Frontal cortex (tissue), 4 donors: ENCODE results near the gene DCAF7. TPM values are rescaled to one million over a fixed set of nuclear protein-coding genes. Genes with fewer than 3 reads are reported as not detected.

Source experiments
- DNase-seq, 2 donors: peaks; one replicate each; pipeline ENCODE4 v3.0.0; 2012; ENCODE audit warnings: low spot score in 2 of 2
- FAIRE-seq: peaks from 2 replicates; lab custom pipeline; 2012; peaks lifted over from hg19 to GRCh38; lab: Jason Lieb, UNC
- total RNA-seq: library from RNA; depleted of rRNA; stranded (reverse); fragments of >200 nt; gene quantifications from one replicate; pipeline ENCODE4 v1.2.3, GENCODE V29; 2014
- donor health status: control.
- donor health status: control.
- donor health status: control.

Gene DCAF7
- total RNA-seq, 1 donor from 2014 or later: 26.1 TPM

DNA sequence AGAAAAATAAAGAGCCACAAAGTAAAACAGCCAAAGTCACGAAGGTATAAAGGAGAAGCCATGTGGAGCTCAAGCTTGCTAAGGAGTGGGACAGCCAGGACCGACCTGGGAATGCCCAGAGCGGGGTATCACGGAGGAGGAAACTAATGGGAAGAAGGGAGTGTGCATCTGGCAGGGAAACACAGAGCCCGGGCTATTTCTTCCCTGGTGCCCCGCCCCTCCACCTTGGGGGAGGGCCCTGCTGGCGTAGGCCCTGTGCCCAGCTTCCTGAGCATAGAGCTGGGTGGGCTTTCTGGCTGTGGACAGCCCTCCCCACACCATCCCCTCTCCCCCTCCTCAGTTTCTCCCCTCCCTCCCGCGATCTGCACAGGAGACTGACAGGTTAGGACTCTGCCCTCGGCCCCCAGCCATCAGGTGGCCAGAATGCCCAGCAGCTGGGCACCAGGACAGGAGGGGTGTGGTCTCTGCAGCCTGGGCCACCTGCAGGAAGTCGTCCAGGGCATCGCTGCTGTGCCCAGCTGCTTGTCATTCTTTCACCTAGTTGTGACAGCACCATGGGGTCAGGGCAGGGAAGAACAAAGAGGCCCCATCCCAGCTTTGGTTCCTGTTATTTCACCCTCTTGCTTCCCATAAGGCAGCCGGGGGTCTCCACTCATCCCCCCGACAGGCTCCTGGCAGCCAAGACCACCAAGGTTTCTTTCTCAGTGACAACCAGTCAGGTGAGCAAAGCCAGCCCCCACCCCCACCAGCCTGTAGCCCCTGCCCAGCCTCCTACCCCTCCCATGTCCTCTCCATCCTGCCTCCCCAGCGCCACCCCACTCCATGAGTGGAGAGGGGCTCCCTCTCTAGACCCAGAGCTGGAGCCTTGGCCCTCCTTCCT lies 7.1 kb upstream of the DCAF7 start:
- DNase-seq: no peak
- FAIRE-seq: no peak

DNA sequence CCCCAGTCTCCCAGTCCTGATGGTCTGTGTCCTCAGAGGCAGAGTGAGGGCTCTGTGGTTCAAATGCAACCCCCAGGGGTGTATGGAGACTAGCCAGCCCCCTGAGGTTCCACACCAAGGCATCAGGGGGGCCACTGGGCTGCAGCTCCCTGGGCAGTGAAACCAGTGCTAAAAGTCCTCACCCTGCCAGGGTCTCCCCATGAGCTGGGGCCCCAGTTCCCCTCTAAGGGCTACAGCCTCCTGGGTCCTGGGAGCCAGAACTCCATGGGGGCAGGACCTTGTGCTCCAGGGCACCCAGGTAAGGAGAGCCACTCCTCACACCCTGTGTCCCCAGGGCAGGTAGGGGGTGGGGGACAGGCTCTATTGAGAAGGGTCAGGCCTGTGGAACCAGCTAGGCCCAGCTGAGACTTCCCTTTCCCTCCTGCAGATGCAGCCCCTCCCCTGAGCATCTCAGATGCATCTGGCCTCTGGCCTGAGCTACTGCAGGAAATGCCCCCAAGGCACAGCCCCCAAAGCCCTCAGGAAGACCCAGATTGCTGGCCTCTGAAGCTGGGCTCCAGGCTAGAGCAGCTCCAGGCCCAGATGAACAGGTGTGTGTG lies 6.4 kb upstream of the DCAF7 start:
- no peak for DNase-seq
- FAIRE-seq: no peak

GRCh38 chr17:63544467-63545301 lies 5.6 kb upstream of the DCAF7 start:
- FAIRE-seq: no peak
- no peak for DNase-seq

DNA sequence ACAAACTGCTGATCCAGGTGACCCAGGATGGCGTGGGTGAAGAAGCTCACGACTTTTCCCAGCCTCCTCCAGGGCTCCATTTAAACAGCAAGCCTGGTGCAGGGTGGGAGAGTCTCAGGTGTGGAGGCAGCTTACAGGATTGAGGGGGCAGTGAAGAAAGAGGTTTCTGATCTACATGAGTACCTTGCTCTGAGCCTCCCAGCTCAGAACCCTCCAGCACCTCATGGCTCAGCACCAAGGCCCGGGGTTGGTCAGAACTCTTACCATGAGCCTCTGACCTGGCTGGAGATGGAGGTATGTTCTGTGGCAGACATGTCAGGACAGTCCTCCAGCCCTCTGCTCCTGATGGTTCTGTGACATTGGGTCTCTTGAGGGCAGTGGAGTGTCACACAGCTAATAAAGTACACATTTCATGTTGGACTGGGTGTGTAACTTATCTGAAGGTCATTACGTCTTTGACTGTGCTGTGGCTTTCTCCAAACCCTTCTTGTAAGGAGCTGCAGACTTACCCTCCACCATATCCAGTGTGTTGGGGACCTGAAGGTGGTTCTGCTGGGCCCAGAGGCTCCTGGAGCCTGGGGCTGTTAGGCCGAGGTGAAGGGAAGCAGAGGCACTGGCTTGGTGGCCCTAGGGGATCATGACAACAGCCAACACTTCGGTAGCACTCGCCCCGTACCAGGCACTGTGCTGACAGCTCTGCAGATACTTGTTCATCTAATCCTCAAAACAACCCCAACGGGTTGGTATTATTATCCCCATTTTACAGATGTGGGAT lies 3.8 kb upstream of the DCAF7 start:
- FAIRE-seq: no peak
- no peak for DNase-seq

DNA sequence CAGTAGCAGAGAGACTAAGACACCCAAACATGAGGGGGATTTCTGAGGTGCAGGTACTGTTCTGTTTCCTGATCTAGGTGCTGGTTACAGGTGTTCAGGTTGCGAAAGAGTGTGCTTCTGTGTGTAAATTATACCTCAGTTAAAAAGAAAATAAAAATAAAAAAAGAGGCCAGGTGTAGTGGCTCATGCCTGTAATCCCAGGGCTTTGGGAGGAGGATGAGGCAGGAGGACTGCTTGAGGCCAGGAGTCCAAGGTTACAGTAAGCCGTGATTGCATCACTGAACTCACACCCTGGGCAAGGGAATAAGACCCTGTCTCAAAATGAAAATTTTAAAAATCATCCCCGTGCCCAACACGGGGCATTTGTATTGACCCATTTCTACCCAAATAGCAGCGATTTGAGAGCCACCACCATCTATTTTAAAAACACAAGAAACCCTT lies 3.2 kb upstream of the DCAF7 start:
- FAIRE-seq (no peak), DNase-seq (no peak)

DNA sequence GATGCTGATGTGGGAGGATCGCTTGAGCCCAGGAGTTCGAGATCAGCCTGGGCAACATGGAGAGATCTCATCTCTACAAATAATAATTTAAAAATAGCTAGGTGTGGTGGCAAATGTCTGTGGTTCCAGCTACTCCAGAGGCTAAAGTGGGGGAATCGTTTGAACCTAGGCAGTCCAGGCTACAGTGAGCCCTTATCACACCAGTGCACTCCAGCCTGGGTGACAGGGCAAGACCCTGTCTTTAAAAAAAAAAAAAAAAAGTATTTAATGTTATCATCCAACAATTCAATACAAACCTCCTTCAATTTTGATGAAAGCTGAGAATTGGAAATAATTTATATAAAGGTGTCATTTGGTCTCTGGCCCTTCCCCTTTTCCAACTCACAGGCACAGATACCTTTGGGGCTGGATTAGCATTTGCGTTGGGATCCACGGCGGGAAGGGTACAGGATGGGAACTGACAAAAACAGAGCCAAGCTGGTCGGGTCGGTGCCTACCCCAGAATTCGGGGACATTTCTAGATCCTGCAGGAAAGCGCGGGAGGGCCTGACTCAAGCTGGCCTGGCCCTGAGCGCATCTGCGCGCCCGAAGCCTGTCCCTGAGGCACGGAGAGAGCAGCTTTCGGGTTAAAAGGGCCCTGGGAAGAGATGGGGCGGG lies 860 bp upstream of the DCAF7 start:
- FAIRE-seq (no peak), DNase-seq (no peak)

- DNase-seq (no peak), FAIRE-seq (no peak)
Observed at GRCh38 chr17:63550817-63551639, 751 bp downstream of the DCAF7 start.

GRCh38 chr17:63552211-63552610 lies 1.9 kb downstream of the DCAF7 start:
- FAIRE-seq (no peak), DNase-seq (no peak)

- no peak for DNase-seq
- FAIRE-seq: no peak
Observed at GRCh38 chr17:63555500-63556156, 5.4 kb downstream of the DCAF7 start.

- FAIRE-seq: no peak
- DNase-seq: no peak
Observed at GRCh38 chr17:63557416-63557815, 7.1 kb downstream of the DCAF7 start.

GRCh38 chr17:63558441-63558840 lies 8.2 kb downstream of the DCAF7 start:
- FAIRE-seq: no peak
- no peak for DNase-seq

DNA sequence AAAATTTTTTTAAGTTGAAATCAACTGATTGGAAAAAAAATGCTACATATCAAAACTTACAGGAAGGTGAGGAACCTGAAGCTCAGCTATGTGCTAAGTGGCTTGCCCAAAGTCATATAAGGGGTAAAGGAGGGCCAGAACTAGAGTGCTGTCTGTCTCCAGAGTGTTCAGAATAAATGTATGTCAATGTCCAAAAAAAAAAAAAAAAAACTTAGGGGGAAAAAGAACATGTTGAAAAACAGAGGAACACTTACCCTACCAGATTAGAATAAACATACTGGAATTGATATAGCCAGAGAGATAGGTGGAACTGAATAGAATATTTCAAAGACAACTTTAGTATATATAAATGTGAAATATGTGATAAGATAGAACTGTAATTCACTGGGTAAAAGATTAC lies 11.5 kb downstream of the DCAF7 start:
- FAIRE-seq (no peak), DNase-seq (no peak)

GRCh38 chr17:63563339-63563738 lies 13.1 kb downstream of the DCAF7 start:
- no peak for DNase-seq
- FAIRE-seq: no peak

GRCh38 chr17:63564562-63564961 lies 14.3 kb downstream of the DCAF7 start:
- FAIRE-seq (no peak), DNase-seq (no peak)

GRCh38 chr17:63567229-63567628 lies 17.0 kb downstream of the DCAF7 start:
- DNase-seq: no peak
- no peak for FAIRE-seq

GRCh38 chr17:63568563-63568962 lies 18.3 kb downstream of the DCAF7 start:
- FAIRE-seq (no peak), DNase-seq (no peak)

GRCh38 chr17:63571632-63572310 lies 21.5 kb downstream of the DCAF7 start:
- DNase-seq (no peak), FAIRE-seq (no peak)
